Measurements from ENCODE around the gene ITFG1.
"Not testable (repeated sequence)": the region's sequence is repeated elsewhere in the genome, so short reads cannot be mapped to it uniquely, and the experiment has no call there.

The ITFG1 gene

DNA sequence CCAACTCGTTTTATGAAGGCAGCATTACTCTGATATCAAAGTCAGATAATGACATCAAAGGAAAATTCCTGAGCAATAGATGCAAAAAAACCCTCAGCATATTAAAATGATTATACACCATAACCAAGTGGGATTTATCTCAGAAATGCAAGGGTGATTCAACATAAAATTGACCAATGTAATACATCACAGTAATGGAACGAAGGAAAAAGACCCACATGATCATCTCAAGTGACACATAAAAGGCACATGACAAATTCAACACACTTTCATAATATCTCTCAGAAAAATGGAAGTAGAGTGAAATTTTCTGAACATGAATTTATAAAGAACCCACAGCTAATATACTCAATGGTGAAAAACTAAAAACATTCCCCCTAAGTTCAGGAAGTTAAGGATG, 118.8 kb downstream of the ITFG1 start:
- no peak for DNase-seq (ENCODE audit: low spot score)
- TF ChIP-seq, protein P1, sequence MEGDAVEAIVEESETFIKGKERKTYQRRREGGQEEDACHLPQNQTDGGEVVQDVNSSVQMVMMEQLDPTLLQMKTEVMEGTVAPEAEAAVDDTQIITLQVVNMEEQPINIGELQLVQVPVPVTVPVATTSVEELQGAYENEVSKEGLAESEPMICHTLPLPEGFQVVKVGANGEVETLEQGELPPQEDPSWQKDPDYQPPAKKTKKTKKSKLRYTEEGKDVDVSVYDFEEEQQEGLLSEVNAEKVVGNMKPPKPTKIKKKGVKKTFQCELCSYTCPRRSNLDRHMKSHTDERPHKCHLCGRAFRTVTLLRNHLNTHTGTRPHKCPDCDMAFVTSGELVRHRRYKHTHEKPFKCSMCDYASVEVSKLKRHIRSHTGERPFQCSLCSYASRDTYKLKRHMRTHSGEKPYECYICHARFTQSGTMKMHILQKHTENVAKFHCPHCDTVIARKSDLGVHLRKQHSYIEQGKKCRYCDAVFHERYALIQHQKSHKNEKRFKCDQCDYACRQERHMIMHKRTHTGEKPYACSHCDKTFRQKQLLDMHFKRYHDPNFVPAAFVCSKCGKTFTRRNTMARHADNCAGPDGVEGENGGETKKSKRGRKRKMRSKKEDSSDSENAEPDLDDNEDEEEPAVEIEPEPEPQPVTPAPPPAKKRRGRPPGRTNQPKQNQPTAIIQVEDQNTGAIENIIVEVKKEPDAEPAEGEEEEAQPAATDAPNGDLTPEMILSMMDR (IDR thresholded peaks at IDR 0.05; ENCODE audit: extremely low read depth, missing control alignments): no peak

- not testable (repeated sequence) for DNase-seq (ENCODE audit: low spot score)
These were observed 130.3 kb downstream of the ITFG1 start for GRCh38 chr16:47330562-47330961.

DNA sequence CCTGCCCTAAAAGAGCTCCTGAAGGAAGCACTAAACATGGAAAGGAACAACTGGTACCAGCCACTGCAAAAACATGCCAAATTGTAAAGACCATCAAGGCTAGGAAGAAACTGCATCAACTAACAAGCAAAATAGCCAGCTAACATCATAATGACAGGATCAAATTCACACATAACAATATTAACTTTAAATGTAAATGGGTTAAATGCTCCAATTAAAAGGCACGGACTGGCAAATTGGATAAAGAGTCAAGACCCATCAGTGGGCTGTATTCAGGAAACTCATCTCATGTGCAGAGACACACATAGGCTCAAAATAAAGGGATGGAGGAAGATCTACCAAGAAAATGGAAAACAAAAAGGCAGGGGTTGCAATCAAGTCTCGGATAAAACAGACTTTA, 136.6 kb downstream of the ITFG1 start:
- DNase-seq (ENCODE audit: low spot score): not testable (repeated sequence)

DNA sequence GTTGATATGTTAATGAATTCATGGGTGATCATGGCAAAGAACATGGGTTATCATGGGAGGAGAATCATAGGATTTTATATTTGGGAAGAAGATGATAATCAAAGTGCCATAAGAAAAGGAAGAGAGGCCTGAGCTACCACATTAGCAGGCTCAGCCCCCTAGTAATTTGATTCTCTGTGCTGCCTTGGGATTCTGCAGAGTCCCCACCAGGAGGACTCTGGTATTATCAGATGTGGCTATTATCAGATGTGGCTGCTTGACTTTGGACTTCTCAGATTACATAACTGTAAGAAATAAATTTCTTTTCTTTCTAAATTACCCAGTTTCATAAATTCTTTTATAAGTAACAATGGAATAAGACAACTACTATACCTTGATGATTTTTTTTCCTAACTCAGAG, 137.6 kb downstream of the ITFG1 start:
- TF ChIP-seq, protein P1 (IDR thresholded peaks at IDR 0.05; ENCODE audit: extremely low read depth, missing control alignments): no peak
- DNase-seq (ENCODE audit: low spot score): no peak

GRCh38 chr16:47320546-47321310, 140.1 kb downstream of the ITFG1 start:
- TF ChIP-seq, protein P1 (IDR thresholded peaks at IDR 0.05; ENCODE audit: extremely low read depth, missing control alignments): no peak
- no peak for DNase-seq (ENCODE audit: low spot score)

- DNase-seq (ENCODE audit: low spot score): peak; percentile 15
- TF ChIP-seq, protein P1 (IDR thresholded peaks at IDR 0.05; ENCODE audit: extremely low read depth, missing control alignments): no peak
These were observed 143.2 kb downstream of the ITFG1 start for GRCh38 chr16:47317465-47318240.

DNA sequence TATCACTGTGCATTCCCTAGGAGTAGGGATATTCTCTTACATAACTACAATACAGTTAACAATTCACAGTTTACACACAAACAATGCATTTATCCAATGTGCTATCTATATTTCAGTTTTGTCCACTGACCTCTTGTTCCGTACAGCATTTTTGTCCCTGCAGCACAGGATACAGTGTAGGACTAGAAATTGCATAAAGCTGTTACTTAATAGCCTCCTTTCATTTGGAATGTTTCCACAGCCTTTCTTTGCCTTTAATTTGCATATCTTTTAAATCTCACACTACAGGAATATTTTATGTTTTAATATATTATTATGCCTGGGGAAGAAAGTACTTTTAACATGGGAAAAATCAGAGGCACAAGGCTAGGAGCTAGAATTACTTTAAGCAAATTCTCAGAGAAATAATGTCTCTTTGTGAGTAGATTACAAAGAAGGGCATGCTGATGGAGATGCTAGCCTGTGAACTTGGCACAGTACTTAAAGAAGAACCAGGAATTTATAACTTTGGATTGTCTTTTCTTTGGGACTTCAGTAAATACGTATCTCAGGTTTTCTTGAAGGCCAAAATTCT, 144.3 kb downstream of the ITFG1 start:
- TF ChIP-seq, protein P1 (IDR thresholded peaks at IDR 0.05; ENCODE audit: extremely low read depth, missing control alignments): no peak
- DNase-seq (ENCODE audit: low spot score): no peak

DNA sequence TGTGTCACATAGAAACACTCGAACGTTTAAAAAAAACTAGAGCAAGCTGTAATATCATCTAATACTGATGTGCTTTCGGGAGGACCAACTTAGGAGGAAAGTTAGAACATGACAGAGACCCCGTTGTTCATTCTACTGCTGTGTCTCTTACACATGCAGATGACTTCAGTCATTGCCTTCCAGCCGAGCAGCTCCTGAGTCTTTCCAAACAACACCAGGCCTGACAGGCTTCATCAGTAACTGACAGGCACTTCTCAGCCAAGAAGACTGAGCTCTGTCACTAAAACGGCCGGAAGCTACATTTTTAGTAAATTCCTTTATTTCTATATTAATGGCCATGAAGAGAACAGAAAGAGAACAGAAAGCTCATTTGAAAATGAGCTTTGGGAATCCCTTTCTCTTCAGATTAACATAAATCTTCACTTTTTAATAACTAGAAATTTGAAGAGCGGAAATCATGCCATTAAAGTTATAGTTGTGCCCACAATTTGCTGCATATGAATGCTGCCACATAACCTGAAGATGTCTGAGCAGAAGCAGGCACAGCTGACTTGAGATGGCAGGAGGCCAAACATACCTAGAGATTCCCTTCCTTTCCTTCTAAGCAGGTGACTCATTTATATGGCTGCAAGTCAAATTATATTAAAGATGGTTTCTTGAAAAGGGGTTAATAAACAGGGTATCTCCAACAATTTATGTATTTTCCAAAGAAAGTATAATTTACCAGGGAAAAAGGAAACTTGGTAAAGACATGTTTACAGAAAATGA, 148.9 kb downstream of the ITFG1 start:
- TF ChIP-seq, protein P1 (IDR thresholded peaks at IDR 0.05; ENCODE audit: extremely low read depth, missing control alignments): no peak
- no peak for DNase-seq (ENCODE audit: low spot score)

Data from GM20000 (cell line).